ENCODE measurements around the gene DNAH2. TPM values are rescaled to one million over a fixed set of nuclear protein-coding genes. Genes with fewer than 3 reads are reported as not detected.

The DNAH2 gene
- total and polyA plus RNA-seq, 2 donors, result 0.07 to 0.14 TPM

- 96% methylated on average over 9 of the region's 9 CpGs for WGBS
- no peaks in the 10 kb centered on the region for H3K4me1 ChIP-seq (ENCODE audit: control insufficient read depth in 2 of 2, insufficient read depth in 2 of 2, low read length in 2 of 2)
Measured at GRCh38 chr17:7817643-7817964, 100.1 kb downstream of the DNAH2 start.

GRCh38 chr17:7818026-7818425 lies 100.5 kb downstream of the DNAH2 start:
- H3K27me3 ChIP-seq (ENCODE audit: control insufficient read depth in 2 of 2, insufficient read depth in 1 of 2, low read length in 1 of 2), result peaks cover 0 to 6% of the 10 kb centered on the region in 2 donors
- H3K27ac ChIP-seq (ENCODE audit: low read depth in 1 of 2, low read length in 1 of 2), result no peak overlapping the region
- 93% methylated on average over 10 of the region's 10 CpGs for WGBS
- H3K4me3 ChIP-seq (ENCODE audit: low read length in 2 of 2), result no peak overlapping the region
- no peaks in the 10 kb centered on the region for H3K4me1 ChIP-seq (ENCODE audit: control insufficient read depth in 2 of 2, insufficient read depth in 2 of 2, low read length in 2 of 2)
- H3K9me3 ChIP-seq (ENCODE audit: control insufficient read depth in 2 of 2, insufficient read depth in 1 of 2, low read length in 1 of 2), result no peaks in the 10 kb centered on the region
- no peak for DNase-seq (ENCODE audit: low read depth in 6 of 9, low spot score in 9 of 9)
- no peaks in the 10 kb centered on the region for H3K36me3 ChIP-seq (ENCODE audit: control insufficient read depth in 2 of 2, insufficient read depth in 2 of 2, low read length in 1 of 2)

More at GRCh38 chr17:7817643-7817964, 100.1 kb downstream of the DNAH2 start:
- Histone ChIP-seq H3K4me3 (ENCODE audit: low read length in 2 of 2) (no peak overlapping the region), H3K9me3 (ENCODE audit: control insufficient read depth in 2 of 2, insufficient read depth in 1 of 2, low read length in 1 of 2) (no peaks in the 10 kb centered on the region), H3K27me3 (ENCODE audit: control insufficient read depth in 2 of 2, insufficient read depth in 1 of 2, low read length in 1 of 2) (peaks cover 0 to 6% of the 10 kb centered on the region in 2 donors), H3K27ac (ENCODE audit: low read depth in 1 of 2, low read length in 1 of 2) (no peak overlapping the region), H3K36me3 (ENCODE audit: control insufficient read depth in 2 of 2, insufficient read depth in 2 of 2, low read length in 1 of 2) (no peaks in the 10 kb centered on the region)
- no peak for DNase-seq (ENCODE audit: low read depth in 6 of 9, low spot score in 9 of 9)

- no peak for DNase-seq (ENCODE audit: low read depth in 6 of 9, low spot score in 9 of 9)
- Histone ChIP-seq H3K9me3 (ENCODE audit: control insufficient read depth in 2 of 2, insufficient read depth in 1 of 2, low read length in 1 of 2) (no peaks in the 10 kb centered on the region), H3K4me3 (ENCODE audit: low read length in 2 of 2) (no peak overlapping the region), H3K36me3 (ENCODE audit: control insufficient read depth in 2 of 2, insufficient read depth in 2 of 2, low read length in 1 of 2) (no peaks in the 10 kb centered on the region), H3K4me1 (ENCODE audit: control insufficient read depth in 2 of 2, insufficient read depth in 2 of 2, low read length in 2 of 2) (no peaks in the 10 kb centered on the region), H3K27ac (ENCODE audit: low read depth in 1 of 2, low read length in 1 of 2) (no peak overlapping the region), H3K27me3 (ENCODE audit: control insufficient read depth in 2 of 2, insufficient read depth in 1 of 2, low read length in 1 of 2) (peaks cover 3 to 12% of the 10 kb centered on the region in 2 donors)
- 94% methylated on average over 27 of the region's 27 CpGs for WGBS
Measured at GRCh38 chr17:7818746-7819645, 101.5 kb downstream of the DNAH2 start.

GRCh38 chr17:7820231-7820630 lies 102.7 kb downstream of the DNAH2 start:
- no peak overlapping the region for H3K4me3 ChIP-seq (ENCODE audit: low read length in 2 of 2)
- H3K27ac ChIP-seq (ENCODE audit: low read depth in 1 of 2, low read length in 1 of 2), result no peak overlapping the region
- DNase-seq (ENCODE audit: low read depth in 6 of 9, low spot score in 9 of 9), result no peak
- peaks cover 3 to 15% of the 10 kb centered on the region in 2 donors for H3K27me3 ChIP-seq (ENCODE audit: control insufficient read depth in 2 of 2, insufficient read depth in 1 of 2, low read length in 1 of 2)
- no peaks in the 10 kb centered on the region for H3K4me1 ChIP-seq (ENCODE audit: control insufficient read depth in 2 of 2, insufficient read depth in 2 of 2, low read length in 2 of 2)
- no peaks in the 10 kb centered on the region for H3K9me3 ChIP-seq (ENCODE audit: control insufficient read depth in 2 of 2, insufficient read depth in 1 of 2, low read length in 1 of 2)
- WGBS, result 96% methylated on average over 5 of the region's 5 CpGs
- no peaks in the 10 kb centered on the region for H3K36me3 ChIP-seq (ENCODE audit: control insufficient read depth in 2 of 2, insufficient read depth in 2 of 2, low read length in 1 of 2)

- no peak for DNase-seq (ENCODE audit: low read depth in 6 of 9, low spot score in 9 of 9)
- Histone ChIP-seq H3K9me3 (ENCODE audit: control insufficient read depth in 2 of 2, insufficient read depth in 1 of 2, low read length in 1 of 2) (no peaks in the 10 kb centered on the region), H3K27ac (ENCODE audit: low read depth in 1 of 2, low read length in 1 of 2) (no peak overlapping the region), H3K27me3 (ENCODE audit: control insufficient read depth in 2 of 2, insufficient read depth in 1 of 2, low read length in 1 of 2) (peaks cover 3 to 15% of the 10 kb centered on the region in 2 donors), H3K36me3 (ENCODE audit: control insufficient read depth in 2 of 2, insufficient read depth in 2 of 2, low read length in 1 of 2) (no peaks in the 10 kb centered on the region), H3K4me3 (ENCODE audit: low read length in 2 of 2) (no peak overlapping the region), H3K4me1 (ENCODE audit: control insufficient read depth in 2 of 2, insufficient read depth in 2 of 2, low read length in 2 of 2) (no peaks in the 10 kb centered on the region)
- 87% methylated on average over 14 of the region's 14 CpGs for WGBS
Measured at GRCh38 chr17:7822126-7822525, 104.6 kb downstream of the DNAH2 start.

- 97% methylated on average over 20 of the region's 20 CpGs for WGBS
- H3K27me3 ChIP-seq (ENCODE audit: control insufficient read depth in 2 of 2, insufficient read depth in 1 of 2, low read length in 1 of 2), result peaks cover 3 to 17% of the 10 kb centered on the region in 2 donors
- no peaks in the 10 kb centered on the region for H3K4me1 ChIP-seq (ENCODE audit: control insufficient read depth in 2 of 2, insufficient read depth in 2 of 2, low read length in 2 of 2)
- DNase-seq (ENCODE audit: low read depth in 6 of 9, low spot score in 9 of 9), result no peak
- H3K27ac ChIP-seq (ENCODE audit: low read depth in 1 of 2, low read length in 1 of 2), result no peak overlapping the region
- H3K9me3 ChIP-seq (ENCODE audit: control insufficient read depth in 2 of 2, insufficient read depth in 1 of 2, low read length in 1 of 2), result no peaks in the 10 kb centered on the region
- H3K36me3 ChIP-seq (ENCODE audit: control insufficient read depth in 2 of 2, insufficient read depth in 2 of 2, low read length in 1 of 2), result no peaks in the 10 kb centered on the region
- no peak overlapping the region for H3K4me3 ChIP-seq (ENCODE audit: low read length in 2 of 2)
Measured at GRCh38 chr17:7823581-7824001, 106.0 kb downstream of the DNAH2 start.

- Histone ChIP-seq H3K27me3 (ENCODE audit: control insufficient read depth in 2 of 2, insufficient read depth in 1 of 2, low read length in 1 of 2) (peaks cover 3 to 14% of the 10 kb centered on the region in 2 donors), H3K9me3 (ENCODE audit: control insufficient read depth in 2 of 2, insufficient read depth in 1 of 2, low read length in 1 of 2) (no peaks in the 10 kb centered on the region), H3K27ac (ENCODE audit: low read depth in 1 of 2, low read length in 1 of 2) (no peak overlapping the region), H3K4me1 (ENCODE audit: control insufficient read depth in 2 of 2, insufficient read depth in 2 of 2, low read length in 2 of 2) (no peaks in the 10 kb centered on the region), H3K4me3 (ENCODE audit: low read length in 2 of 2) (no peak overlapping the region), H3K36me3 (ENCODE audit: control insufficient read depth in 2 of 2, insufficient read depth in 2 of 2, low read length in 1 of 2) (no peaks in the 10 kb centered on the region)
- DNase-seq (ENCODE audit: low read depth in 6 of 9, low spot score in 9 of 9), result no peak
- 95% methylated on average over 9 of the region's 9 CpGs for WGBS
Measured at GRCh38 chr17:7824021-7824924, 106.7 kb downstream of the DNAH2 start.

GRCh38 chr17:7825206-7825990 lies 107.9 kb downstream of the DNAH2 start:
- Histone ChIP-seq H3K4me1 (ENCODE audit: control insufficient read depth in 2 of 2, insufficient read depth in 2 of 2, low read length in 2 of 2) (no peaks in the 10 kb centered on the region), H3K9me3 (ENCODE audit: control insufficient read depth in 2 of 2, insufficient read depth in 1 of 2, low read length in 1 of 2) (no peaks in the 10 kb centered on the region), H3K36me3 (ENCODE audit: control insufficient read depth in 2 of 2, insufficient read depth in 2 of 2, low read length in 1 of 2) (no peaks in the 10 kb centered on the region), H3K27ac (ENCODE audit: low read depth in 1 of 2, low read length in 1 of 2) (no peak overlapping the region), H3K27me3 (ENCODE audit: control insufficient read depth in 2 of 2, insufficient read depth in 1 of 2, low read length in 1 of 2) (peaks cover 3 to 12% of the 10 kb centered on the region in 2 donors), H3K4me3 (ENCODE audit: low read length in 2 of 2) (no peak overlapping the region)
- no peak for DNase-seq (ENCODE audit: low read depth in 6 of 9, low spot score in 9 of 9)
- WGBS, result 77% methylated on average over 12 of the region's 12 CpGs
